Measurements from ENCODE around the gene USF2. TPM values are rescaled to one million over a fixed set of nuclear protein-coding genes. Genes with fewer than 3 reads are reported as not detected.

The USF2 gene
- total RNA-seq, 4 donors from 2014 or later = 42.4 to 121 (median 99.2) TPM

GRCh38 chr19:35254341-35255297 is 14.1 kb upstream of the USF2 start:
- TF ChIP-seq CTCF (IDR thresholded peaks at IDR 0.05; ENCODE audit: low read depth) = no peak

GRCh38 chr19:35256566-35256965 is 12.2 kb upstream of the USF2 start:
- TF ChIP-seq CTCF (IDR thresholded peaks at IDR 0.05; ENCODE audit: low read depth) = no peak

GRCh38 chr19:35257113-35257461 is 11.7 kb upstream of the USF2 start:
- no peak for TF ChIP-seq CTCF (IDR thresholded peaks at IDR 0.05; ENCODE audit: low read depth)

GRCh38 chr19:35260694-35261304 is 8.0 kb upstream of the USF2 start:
- TF ChIP-seq CTCF (IDR thresholded peaks at IDR 0.05; ENCODE audit: low read depth) = no peak

GRCh38 chr19:35261356-35262100 is 7.2 kb upstream of the USF2 start:
- no peak for TF ChIP-seq CTCF (IDR thresholded peaks at IDR 0.05; ENCODE audit: low read depth)

- no peak for TF ChIP-seq CTCF (IDR thresholded peaks at IDR 0.05; ENCODE audit: low read depth)
Observed at GRCh38 chr19:35262101-35262761, 6.5 kb upstream of the USF2 start.
